GM10266 (cell line): ENCODE results near the gene CGB1.
"Not testable (repeated sequence)": the region's sequence is repeated elsewhere in the genome, so short reads cannot be mapped to it uniquely, and the experiment has no call there.

Source experiments
- DNase-seq: peaks from one replicate; pipeline ENCODE4 v3.0.0; 2012; ENCODE audit errors: extremely low spot score
- TF ChIP-seq, protein P1 (sequence below): IDR thresholded peaks from 2 replicates; pipeline ENCODE4 v1.5.1; 2012; ENCODE audit warnings: mild to moderate bottlenecking, low read depth; ENCODE audit not compliant: control insufficient read depth, insufficient read depth; ENCODE audit errors: missing control alignments

The CGB1 gene

GRCh38 chr19:49031642-49032301, 4.9 kb downstream of the CGB1 start, which contains the start of gene CGB2:
CGB2 (plus strand) TSS chr19:49031890; CDS start chr19:49032096, 206 bp downstream.
- TF ChIP-seq, protein P1, sequence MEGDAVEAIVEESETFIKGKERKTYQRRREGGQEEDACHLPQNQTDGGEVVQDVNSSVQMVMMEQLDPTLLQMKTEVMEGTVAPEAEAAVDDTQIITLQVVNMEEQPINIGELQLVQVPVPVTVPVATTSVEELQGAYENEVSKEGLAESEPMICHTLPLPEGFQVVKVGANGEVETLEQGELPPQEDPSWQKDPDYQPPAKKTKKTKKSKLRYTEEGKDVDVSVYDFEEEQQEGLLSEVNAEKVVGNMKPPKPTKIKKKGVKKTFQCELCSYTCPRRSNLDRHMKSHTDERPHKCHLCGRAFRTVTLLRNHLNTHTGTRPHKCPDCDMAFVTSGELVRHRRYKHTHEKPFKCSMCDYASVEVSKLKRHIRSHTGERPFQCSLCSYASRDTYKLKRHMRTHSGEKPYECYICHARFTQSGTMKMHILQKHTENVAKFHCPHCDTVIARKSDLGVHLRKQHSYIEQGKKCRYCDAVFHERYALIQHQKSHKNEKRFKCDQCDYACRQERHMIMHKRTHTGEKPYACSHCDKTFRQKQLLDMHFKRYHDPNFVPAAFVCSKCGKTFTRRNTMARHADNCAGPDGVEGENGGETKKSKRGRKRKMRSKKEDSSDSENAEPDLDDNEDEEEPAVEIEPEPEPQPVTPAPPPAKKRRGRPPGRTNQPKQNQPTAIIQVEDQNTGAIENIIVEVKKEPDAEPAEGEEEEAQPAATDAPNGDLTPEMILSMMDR, result peak; percentile 33
- DNase-seq, result peak; percentile 85

- not testable (repeated sequence) for DNase-seq
Observed at GRCh38 chr19:49030323-49030722, 6.4 kb downstream of the CGB1 start.

- DNase-seq, result not testable (repeated sequence)
Observed at GRCh38 chr19:49029749-49030148, 6.9 kb downstream of the CGB1 start.

DNA sequence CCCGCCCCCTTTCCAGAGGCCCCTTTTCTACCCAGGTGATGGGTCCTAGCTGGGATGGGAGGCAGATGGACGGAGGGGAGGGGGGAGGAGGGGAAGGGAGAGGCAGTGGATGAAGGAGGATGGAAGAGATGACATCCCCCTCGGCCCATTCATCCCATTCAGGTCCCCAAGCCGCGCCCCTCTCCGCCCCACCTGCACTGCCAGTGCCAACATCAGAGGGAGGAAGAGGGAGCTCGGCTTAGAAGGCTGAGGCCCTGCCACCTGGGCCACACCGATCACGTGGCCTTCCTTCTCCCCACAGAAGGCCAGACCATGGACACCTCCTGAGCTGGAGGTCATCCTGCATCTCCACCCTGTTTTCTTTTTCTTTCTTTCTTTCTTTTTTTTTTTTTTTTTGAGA, 8.0 kb downstream of the CGB1 start:
- DNase-seq, result not testable (repeated sequence)

- DNase-seq, result not testable (repeated sequence)
Observed at GRCh38 chr19:49025599-49025998, 11.1 kb downstream of the CGB1 start.

- not testable (repeated sequence) for DNase-seq
Observed at GRCh38 chr19:49025088-49025487, 11.6 kb downstream of the CGB1 start.

GRCh38 chr19:49024233-49024632, 12.5 kb downstream of the CGB1 start, which contains the start of gene CGB3:
CGB3 (minus strand) TSS chr19:49024333; CDS start chr19:49023971, 362 bp downstream.
- not testable (repeated sequence) for DNase-seq

DNA sequence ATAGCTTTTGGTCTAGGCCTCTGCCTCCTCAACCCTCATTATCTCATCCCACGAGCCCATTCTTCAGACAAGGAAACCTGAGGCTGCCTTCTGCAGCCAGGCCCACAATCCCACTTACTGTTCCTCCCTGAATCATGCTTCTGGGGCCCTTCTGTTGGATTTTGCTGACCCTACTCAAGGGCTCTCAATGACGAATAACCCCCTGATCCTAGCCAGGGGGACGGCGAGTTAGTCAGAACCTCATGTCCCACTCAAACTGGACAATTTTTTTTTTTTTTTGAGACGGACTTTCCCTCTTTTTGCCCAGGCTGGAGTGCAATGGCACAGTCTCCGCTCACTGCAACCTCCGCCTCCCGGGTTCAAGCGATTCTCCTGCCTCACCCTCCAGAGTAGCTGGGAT, 14.6 kb downstream of the CGB1 start:
- no peak for DNase-seq
- TF ChIP-seq, protein P1, result no peak

- no peak for DNase-seq
- TF ChIP-seq, protein P1, result no peak
Observed at GRCh38 chr19:49020931-49021895, 15.5 kb downstream of the CGB1 start.

- no peak for DNase-seq
- TF ChIP-seq, protein P1, result no peak
Observed at GRCh38 chr19:49020342-49020741, 16.4 kb downstream of the CGB1 start.
